ENCODE measurements around the gene ABCC11.

DNA sequence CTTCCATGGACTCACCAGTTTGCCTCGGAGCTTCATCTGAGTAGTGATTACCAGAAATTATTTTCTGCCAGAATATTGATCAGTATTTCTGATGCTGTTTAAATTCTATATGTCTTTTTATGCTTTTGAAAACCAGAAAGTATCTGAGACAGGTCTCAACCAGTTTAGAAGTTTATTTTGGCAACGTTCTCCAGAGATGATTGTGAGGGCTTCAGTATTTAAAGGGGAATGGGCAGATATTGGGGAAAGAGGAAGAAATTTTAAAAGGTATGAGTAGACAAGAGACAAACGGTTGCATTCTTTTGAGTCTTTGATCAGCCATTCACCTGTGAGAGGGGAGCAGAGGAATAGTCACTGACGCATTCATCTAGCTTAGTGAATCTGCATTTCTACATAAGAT is 44.4 kb upstream of the ABCC11 start:
- TF ChIP-seq, protein P1, sequence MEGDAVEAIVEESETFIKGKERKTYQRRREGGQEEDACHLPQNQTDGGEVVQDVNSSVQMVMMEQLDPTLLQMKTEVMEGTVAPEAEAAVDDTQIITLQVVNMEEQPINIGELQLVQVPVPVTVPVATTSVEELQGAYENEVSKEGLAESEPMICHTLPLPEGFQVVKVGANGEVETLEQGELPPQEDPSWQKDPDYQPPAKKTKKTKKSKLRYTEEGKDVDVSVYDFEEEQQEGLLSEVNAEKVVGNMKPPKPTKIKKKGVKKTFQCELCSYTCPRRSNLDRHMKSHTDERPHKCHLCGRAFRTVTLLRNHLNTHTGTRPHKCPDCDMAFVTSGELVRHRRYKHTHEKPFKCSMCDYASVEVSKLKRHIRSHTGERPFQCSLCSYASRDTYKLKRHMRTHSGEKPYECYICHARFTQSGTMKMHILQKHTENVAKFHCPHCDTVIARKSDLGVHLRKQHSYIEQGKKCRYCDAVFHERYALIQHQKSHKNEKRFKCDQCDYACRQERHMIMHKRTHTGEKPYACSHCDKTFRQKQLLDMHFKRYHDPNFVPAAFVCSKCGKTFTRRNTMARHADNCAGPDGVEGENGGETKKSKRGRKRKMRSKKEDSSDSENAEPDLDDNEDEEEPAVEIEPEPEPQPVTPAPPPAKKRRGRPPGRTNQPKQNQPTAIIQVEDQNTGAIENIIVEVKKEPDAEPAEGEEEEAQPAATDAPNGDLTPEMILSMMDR (IDR thresholded peaks at IDR 0.05 in 8 of 11, conservative IDR thresholded peaks at IDR 0.05 in 3 of 11): no peak
- TF ChIP-seq POLR2A (IDR thresholded peaks at IDR 0.05): no peak
- no peak for TF ChIP-seq POLR2AphosphoS5 (IDR thresholded peaks at IDR 0.05)

All from spleen (tissue), 7 donors.